ENCODE measurements around the gene PCNX2.

GRCh38 chr1:233042834-233043233 lies 252.7 kb downstream of the PCNX2 start:
- TF ChIP-seq, protein P1, sequence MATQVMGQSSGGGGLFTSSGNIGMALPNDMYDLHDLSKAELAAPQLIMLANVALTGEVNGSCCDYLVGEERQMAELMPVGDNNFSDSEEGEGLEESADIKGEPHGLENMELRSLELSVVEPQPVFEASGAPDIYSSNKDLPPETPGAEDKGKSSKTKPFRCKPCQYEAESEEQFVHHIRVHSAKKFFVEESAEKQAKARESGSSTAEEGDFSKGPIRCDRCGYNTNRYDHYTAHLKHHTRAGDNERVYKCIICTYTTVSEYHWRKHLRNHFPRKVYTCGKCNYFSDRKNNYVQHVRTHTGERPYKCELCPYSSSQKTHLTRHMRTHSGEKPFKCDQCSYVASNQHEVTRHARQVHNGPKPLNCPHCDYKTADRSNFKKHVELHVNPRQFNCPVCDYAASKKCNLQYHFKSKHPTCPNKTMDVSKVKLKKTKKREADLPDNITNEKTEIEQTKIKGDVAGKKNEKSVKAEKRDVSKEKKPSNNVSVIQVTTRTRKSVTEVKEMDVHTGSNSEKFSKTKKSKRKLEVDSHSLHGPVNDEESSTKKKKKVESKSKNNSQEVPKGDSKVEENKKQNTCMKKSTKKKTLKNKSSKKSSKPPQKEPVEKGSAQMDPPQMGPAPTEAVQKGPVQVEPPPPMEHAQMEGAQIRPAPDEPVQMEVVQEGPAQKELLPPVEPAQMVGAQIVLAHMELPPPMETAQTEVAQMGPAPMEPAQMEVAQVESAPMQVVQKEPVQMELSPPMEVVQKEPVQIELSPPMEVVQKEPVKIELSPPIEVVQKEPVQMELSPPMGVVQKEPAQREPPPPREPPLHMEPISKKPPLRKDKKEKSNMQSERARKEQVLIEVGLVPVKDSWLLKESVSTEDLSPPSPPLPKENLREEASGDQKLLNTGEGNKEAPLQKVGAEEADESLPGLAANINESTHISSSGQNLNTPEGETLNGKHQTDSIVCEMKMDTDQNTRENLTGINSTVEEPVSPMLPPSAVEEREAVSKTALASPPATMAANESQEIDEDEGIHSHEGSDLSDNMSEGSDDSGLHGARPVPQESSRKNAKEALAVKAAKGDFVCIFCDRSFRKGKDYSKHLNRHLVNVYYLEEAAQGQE (IDR thresholded peaks at IDR 0.05; ENCODE audit: unreplicated experiment): no peak
- TF ChIP-seq CTCF (conservative IDR thresholded peaks at IDR 0.05; ENCODE audit: low read depth in 2 of 2) (no peak), STAT1 (IDR thresholded peaks at IDR 0.05; ENCODE audit: unreplicated experiment) (no peak), EZH2phosphoT487 (IDR thresholded peaks at IDR 0.05; ENCODE audit: unreplicated experiment) (no peak)
